MM.1S (cell line): ENCODE measurements around the gene PTPRB.

Source experiments
- EZH2 ChIP-seq: fragments of 300-600 bp; sonication (generic); optimal IDR thresholded peaks from 2 replicates; pipeline ENCODE3; 2017; ENCODE audit warnings: low read depth, mild to moderate bottlenecking, antibody characterized with exemption, low read length, mixed read lengths
- EZH2phosphoT487 ChIP-seq: fragments of 300-600 bp; sonication (generic); IDR thresholded peaks from 2 replicates; pipeline ENCODE4 v1.6.1; 2018; ENCODE audit warnings: antibody characterized with exemption, low read length
- TF ChIP-seq, protein P1 (sequence below): fragments of 300-600 bp; sonication (generic); IDR thresholded peaks from 2 replicates; pipeline ENCODE4 v1.5.1; 2016; ENCODE audit warnings: antibody characterized with exemption, low read length, mixed read lengths

DNA sequence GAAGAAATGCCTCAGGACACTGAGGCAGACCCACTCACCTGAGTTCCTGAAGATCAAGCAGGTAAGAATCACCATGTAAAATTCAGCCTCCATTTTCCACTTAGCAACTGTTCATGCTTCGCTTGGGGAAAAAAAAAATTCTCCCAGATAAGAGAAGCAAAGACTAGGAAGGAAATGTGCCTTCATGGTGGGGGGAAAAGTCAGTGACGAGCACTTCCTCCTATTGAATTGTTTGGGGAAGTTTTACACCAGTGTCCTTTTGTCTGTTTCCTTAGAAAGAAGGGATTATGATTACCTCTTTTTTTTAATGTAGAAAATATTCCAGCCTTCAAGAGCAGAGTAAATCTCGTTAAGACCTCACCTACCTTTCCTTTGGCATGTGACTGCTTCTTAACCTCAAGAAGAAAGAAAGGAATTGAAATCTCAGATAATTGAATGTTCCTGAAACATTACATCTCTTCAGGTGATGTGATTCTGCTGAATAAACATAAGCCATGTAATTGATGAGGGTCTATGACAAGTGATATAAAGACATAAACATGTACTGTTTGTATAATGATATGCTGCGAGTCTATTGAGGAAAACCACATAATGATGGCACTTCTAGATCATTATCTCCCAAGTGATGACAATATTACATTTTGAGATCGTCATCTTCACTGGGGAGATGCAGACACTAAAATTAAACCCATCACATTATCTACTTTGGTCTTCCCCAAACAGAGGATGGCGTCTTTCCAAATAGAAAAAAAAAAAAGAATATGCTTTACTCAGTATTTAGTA, at the start of gene PTPRB:
- TF ChIP-seq, protein P1, sequence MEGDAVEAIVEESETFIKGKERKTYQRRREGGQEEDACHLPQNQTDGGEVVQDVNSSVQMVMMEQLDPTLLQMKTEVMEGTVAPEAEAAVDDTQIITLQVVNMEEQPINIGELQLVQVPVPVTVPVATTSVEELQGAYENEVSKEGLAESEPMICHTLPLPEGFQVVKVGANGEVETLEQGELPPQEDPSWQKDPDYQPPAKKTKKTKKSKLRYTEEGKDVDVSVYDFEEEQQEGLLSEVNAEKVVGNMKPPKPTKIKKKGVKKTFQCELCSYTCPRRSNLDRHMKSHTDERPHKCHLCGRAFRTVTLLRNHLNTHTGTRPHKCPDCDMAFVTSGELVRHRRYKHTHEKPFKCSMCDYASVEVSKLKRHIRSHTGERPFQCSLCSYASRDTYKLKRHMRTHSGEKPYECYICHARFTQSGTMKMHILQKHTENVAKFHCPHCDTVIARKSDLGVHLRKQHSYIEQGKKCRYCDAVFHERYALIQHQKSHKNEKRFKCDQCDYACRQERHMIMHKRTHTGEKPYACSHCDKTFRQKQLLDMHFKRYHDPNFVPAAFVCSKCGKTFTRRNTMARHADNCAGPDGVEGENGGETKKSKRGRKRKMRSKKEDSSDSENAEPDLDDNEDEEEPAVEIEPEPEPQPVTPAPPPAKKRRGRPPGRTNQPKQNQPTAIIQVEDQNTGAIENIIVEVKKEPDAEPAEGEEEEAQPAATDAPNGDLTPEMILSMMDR = no peak
- TF ChIP-seq EZH2phosphoT487 = no peak
- TF ChIP-seq EZH2 = no peak
